Measurements from ENCODE around the gene FBXO33.

The FBXO33 gene

GRCh38 chr14:39430762-39431415, 1.3 kb downstream of the FBXO33 start:
- peak; percentile 9 for DNase-seq

DNA sequence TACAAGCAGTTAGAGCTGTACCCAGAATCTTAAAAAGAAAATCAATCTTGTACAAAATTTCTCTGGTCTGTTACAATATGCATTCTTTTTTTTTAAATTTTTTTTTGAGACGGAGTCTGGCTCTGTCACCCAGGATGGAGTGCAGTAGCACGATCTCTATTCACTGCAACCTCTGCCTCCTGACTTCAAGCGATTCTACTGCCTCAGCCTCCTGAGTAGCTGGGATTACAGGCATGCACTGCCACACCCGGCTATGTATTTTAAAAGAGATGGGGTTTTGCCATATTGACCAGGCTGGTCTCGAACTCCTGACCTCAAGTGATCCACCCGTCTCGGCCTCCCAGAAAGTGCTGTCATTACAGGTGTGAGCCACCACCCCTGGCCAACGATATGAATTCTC, 4.1 kb downstream of the FBXO33 start:
- no peak for DNase-seq

DNA sequence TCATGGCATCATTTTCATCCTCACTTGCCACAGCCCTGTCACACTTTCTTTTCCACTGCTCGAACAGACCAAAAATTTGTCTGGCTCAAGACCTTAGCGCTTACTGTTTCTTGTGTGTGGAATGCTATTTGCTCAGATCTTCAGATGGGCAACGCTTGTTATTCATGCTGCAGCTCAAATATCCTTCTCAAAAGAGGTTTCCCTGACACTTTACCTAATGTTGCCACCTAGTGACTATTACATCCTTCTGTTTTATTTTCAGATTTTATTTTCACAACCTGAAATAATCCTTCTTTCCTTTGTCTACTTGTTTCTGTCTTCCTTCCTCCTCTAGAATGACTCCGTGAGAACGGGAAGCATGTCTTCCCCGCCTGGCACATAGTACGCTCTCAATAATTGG, 5.6 kb downstream of the FBXO33 start:
- DNase-seq: peak; percentile 63

GRCh38 chr14:39425947-39426346, 6.3 kb downstream of the FBXO33 start:
- DNase-seq: no peak

- no peak for DNase-seq
These were observed 8.4 kb downstream of the FBXO33 start for GRCh38 chr14:39423793-39424192.

GRCh38 chr14:39422243-39422642, 10.0 kb downstream of the FBXO33 start:
- DNase-seq: no peak

- DNase-seq: no peak
These were observed 13.0 kb downstream of the FBXO33 start for GRCh38 chr14:39419272-39419671.

GRCh38 chr14:39417014-39417413, 15.2 kb downstream of the FBXO33 start:
- peak; percentile 9 for DNase-seq

GRCh38 chr14:39416072-39416471, 16.2 kb downstream of the FBXO33 start:
- no peak for DNase-seq

DNA sequence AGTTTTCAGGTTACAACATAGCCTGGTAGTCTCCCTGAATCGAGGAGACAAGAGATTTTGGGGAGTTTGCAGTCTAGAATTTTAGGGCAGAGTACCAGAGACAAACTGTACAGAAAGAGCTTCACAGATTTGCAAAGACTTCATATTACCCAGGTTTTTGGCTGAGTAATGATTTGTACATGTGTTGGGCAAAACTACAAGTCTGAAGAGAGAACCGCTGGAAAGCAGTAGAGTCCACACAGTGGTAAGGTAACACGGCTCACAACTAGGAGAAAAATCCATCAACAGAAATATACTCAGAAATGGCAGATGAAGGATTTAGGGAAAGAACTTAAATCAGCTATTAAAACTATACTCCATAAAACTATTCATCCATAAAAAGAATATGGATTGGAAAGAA, 25.7 kb downstream of the FBXO33 start:
- no peak for DNase-seq

- DNase-seq: no peak
These were observed 33.9 kb downstream of the FBXO33 start for GRCh38 chr14:39398382-39398781.

- peak; percentile 20 for DNase-seq
These were observed 35.8 kb downstream of the FBXO33 start for GRCh38 chr14:39396448-39396847.

DNA sequence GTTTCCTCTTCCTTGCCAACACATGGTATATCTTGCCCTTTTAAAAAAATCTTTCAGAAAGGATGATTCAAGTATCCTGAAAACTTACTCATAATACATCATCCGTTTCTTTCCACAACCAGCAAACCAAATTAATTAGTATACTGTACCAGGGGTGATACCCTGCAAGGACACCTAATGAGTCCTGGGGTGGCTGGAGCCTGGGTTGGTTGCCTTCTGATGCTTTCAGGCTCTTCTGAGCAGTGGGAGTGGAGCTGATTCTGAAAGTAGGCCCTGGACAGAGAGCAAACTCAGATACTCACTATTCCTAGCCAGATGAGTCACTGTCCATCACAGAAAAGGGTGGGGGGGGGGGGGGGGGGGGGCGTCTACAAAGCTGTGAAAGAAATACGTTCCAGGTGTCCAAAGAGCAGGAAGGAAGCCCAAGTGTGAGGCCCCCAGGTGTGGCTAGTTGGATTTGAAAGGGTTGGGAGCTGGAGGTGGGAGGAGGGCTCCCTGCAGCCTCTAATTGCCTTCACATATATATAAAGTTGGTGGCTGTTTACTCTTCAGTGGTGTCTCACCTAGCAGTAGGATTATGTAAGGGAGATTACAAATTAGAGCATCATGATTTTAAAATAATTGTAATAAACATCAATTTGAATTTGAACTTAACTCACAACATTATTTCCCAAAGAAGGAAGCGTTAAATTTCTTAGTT, 36.5 kb downstream of the FBXO33 start:
- peak; percentile 6 for DNase-seq

DNA sequence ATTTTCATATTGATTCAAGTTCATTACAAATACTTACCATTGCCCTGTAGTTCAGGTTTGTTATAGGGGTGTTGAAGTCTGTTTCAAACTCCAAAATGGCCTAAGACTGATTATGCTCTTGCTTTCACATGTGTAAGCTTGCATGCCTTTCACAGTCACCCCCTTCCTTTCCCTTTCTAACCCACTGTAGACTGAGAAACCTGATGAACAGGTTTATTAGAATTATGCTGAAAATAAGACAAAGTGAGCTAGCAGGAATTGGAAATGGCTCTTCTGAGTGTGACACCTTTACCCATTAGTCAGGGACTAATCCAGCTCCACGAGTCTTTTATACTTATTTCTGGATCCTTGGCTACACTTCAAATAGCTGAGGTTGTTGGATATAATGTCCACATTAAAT, 38.9 kb downstream of the FBXO33 start:
- DNase-seq: no peak

DNA sequence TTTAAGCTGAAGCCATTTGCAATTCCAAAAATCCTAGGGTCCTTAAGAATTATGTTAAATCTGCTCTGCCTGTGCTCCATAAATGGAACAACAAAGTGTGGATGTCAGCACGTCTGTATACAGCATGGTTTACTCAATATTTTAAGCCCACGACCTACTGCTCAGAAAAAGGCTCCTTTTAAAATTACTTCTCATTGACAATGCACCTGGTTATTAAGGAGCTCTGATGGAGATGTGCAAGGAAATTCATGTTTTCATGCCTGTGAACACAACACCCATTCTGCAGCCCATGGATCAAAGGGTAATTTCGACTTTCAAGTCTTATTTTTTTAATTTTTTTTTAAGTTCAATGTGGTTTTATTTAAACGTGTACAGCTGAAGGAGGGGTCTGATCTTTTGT, 48.1 kb downstream of the FBXO33 start:
- DNase-seq: no peak

DNA sequence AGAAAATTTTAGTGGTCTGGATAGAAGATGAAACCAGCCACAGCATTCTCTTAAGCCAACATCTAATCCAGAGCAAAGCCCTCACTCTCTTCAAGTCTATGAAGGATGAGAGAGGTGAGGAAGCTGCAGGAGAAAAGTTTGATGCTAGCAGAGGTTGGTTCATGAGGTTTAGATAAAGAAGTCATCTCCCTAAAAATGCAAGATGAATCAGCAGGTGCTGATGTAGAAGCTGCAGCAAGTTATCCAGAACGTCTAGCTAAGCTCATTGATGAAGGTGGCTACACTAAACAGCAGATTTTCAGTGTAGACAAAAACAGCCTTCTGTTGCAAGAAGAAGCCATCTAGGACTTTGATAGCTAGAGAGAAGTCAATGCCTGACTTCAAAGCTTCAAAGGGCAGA, 48.5 kb downstream of the FBXO33 start:
- DNase-seq: no peak

- no peak for DNase-seq
These were observed 49.1 kb downstream of the FBXO33 start for GRCh38 chr14:39383026-39383660.

DNA sequence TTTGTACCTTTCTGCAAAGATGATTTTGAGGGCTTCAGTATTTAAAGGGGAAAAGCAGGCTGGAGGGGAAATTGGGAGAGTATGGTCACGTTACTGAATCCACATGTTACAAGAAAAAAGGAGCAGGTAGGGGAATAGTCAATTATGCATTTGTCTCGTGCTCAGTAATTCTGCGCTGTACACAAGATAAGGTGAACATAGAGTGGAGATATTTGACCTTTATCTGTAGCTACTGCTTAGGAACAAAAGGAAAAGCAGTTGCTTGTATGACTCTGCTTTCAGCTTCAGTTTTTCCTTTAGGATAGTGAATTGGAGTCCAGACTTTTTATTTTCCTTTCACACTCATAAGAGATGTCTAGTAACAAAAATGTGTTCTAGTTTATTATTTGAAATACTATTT, 49.8 kb downstream of the FBXO33 start:
- no peak for DNase-seq

DNA sequence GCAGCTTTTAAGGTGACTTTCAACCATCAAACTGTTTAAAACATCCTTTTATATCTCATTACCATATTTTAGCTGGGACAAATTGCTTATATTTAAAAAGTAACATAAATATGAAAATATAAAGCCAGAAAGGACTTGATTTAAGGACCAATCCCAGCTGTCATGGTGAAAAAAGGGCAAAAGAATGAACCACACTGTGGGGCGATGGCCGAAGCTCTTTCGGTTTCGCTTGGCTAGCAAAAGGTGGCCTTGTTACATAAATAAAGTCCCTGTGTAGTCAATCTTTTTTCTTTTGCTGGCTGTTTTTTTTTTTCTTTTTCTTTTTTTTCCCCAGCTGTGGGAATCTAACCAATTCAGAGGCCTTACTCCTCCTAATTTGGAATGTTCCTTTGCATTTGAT, 50.9 kb downstream of the FBXO33 start:
- no peak for DNase-seq

DNA sequence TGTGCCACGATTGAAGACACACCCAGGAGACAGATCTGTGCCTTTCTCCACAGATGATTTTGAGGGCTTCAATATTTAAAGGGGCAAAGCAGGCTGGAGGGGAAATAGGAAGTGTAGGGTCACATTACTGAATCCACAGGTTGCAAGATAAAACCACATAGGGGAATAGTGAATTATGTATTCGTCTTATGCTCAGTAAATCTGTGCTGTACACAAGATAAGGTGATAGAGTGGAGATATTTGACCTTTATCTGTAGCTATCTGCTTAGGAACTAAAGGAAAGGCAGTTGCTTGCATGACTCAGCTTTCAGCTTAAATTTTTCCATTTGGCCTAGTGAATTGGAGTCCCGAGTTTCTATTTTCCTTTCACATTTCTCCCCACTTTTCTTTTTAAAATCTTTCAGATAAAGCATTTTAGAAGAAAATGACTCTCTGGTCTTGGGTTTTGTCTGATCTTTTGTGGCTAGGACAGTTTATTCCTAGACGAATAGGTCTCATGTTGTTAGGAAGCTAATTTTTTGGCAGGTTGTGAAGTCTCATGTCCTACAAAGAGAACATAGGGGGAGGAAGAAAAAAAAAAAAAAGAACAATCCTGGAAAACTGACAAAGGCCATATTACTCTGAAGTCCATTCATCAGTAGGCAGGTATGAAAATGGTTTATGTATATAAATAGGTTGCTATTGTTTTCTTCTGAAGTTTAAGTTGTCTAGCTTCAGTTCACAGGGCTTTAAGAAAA, 55.4 kb downstream of the FBXO33 start:
- peak; percentile 16 for DNase-seq

GRCh38 chr14:39374851-39375250, 57.4 kb downstream of the FBXO33 start:
- DNase-seq: peak; percentile 86

GRCh38 chr14:39372656-39373055, 59.6 kb downstream of the FBXO33 start:
- DNase-seq: peak; percentile 53

- no peak for DNase-seq
These were observed 61.8 kb downstream of the FBXO33 start for GRCh38 chr14:39370415-39370814.

GRCh38 chr14:39369029-39369428, 63.2 kb downstream of the FBXO33 start:
- DNase-seq: no peak

Measured in fibroblast of skin of right quadriceps (primary cell).